HPDE6-E6E7 (cell line): ENCODE data around the gene BABAM1.

Experiments
- DNase-seq: peaks from one replicate; pipeline ENCODE4 v3.0.0; 2011; ENCODE audit warnings: missing footprints; ENCODE audit errors: extremely low spot score

BABAM1 gene

GRCh38 chr19:17321655-17322489 lies 54.6 kb downstream of the BABAM1 start:
- DNase-seq: no peak

DNA sequence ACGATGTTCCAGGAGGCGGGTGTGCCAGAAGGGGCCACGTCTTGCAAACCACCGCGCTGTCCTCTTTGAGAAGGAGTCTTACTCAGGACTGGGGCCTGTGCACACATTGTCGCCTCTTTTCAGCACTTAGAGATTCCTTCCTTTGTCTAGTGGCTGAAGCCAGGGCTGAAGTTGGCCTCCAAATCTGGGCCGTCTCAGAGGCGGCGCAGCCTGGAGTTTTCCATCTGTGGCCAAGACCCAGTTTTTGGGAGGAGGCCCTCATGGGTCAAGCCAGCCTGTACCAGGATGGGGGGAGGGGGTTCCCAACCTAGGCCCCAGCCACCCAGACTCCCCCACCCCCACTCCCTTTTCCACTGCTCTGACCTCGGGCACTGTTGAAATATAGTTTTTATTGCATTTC lies 55.6 kb downstream of the BABAM1 start:
- no peak for DNase-seq

DNA sequence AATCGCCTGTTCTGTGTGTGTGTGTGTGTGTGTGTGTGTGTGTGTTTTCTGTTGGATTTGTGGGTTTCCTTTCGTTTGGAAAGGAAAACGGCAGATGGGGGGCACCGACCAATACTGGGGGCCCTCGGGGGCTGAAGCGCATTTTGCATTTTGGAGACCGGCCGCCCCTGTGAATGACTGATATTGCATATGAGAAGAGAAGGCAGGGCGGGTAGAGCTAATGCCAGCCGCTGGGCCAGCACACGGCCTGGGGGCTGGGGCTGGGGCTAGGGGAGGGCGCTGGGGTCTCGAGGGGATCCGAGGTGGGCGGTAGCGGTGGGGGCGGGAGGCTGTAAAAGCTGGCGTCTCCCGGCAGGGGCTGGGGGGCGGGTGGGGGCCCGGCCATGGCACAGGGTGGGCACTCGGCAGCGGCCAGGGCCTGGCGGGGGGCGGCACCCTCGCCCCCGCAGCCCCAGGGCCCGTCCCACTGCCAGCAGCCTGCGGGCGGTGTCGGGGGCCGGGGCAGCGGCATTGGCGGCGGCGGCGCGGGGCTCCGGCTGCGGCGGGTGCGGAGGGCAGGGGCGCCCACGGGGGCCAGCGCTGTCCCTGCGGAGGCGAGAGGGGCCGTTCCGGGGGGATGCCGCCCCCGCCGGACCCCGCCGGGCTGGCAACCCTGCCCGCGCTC lies 56.2 kb downstream of the BABAM1 start:
- no peak for DNase-seq

GRCh38 chr19:17323964-17324332 lies 56.7 kb downstream of the BABAM1 start:
- no peak for DNase-seq

DNA sequence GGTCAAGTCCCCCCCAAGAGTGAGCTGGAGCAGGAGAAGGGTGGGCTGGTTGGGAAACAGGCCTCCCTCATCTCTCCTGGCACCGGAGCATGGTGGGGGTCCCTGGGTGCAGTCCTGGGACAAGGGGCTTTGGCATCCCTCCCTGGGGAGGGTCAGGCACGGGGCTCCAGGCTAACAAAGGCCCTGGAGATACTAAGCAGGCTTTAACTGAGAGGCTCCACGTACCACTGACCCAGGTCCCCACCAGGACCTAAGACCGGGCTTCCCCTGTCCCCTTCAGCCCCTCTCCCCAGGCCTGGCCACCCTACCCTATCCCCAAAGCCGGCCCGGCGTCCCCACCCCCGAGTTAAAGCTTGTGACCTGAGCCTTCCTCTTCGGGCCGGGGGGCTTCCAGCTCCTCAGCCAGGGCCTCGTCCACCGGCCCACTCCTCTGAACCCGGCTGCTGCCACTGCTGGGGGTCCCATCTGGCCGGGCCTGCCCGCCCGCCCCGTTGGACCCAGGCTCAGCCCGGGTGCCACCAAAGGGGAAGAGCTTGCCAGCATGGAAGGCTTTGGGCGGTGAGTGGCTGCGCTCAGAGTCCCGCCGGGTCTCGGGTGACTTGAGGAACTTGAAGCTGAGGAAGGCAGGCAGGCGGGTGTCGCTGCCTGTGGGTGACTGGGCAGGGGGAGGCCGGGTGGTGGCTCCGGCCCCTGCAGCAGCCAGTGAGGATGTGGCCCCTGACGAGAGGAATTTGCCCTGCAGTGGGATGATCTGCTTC lies 57.3 kb downstream of the BABAM1 start:
- no peak for DNase-seq

GRCh38 chr19:17325133-17325532 lies 57.9 kb downstream of the BABAM1 start:
- no peak for DNase-seq

DNA sequence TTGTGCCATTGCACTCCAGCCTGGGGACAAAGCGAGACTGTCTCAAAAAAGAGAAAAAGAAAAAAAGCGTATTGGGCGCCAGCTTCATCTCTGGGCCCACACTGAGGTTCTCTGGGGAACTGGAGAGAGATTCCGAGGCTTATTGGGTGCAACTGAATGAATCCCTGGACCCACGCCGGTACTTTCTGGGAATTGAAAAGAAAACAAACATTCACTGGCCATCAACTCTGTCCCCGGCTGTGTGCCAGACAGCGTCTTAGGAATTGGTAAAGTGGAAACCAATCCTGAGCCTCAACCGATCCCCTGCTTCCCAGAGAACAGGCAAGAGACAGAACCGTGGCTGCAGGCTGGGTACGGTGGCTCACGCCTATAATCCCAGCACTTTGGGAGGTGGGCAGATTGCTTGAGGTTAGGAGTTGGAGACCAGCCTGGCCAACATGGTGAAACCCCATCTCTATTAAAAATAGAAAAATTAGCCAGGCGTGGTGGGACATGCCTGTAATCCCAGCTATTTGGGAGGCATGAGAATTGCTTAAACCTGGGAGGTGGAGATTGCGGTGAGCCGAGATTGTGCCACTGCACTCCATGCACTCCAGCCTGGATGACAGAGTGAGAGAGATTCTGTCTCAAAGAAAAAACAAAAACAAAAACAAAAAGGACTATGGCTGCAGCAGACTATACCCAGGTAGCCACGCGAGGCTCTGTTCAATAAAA lies 58.8 kb downstream of the BABAM1 start:
- DNase-seq: no peak

DNA sequence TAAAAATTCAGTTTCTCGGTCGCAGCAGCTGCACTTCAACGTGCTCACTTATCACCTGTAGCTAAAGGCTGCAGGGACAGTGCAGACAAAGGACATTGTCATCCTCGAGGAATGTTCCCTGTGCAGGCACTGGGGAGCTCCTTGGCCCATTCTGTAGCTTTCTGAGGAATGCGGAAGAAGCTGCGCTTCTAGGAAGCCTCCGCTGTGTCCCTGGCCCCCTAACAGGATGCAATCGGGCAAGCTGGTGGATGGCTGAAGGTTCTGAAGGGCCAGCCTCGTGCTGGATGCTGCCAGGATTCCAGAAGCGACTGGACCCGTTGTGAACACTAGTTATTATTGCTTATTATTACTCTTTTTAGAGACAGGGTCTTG lies 59.3 kb downstream of the BABAM1 start:
- DNase-seq: no peak

- no peak for DNase-seq
These were observed 59.9 kb downstream of the BABAM1 start for GRCh38 chr19:17327068-17327653.

DNA sequence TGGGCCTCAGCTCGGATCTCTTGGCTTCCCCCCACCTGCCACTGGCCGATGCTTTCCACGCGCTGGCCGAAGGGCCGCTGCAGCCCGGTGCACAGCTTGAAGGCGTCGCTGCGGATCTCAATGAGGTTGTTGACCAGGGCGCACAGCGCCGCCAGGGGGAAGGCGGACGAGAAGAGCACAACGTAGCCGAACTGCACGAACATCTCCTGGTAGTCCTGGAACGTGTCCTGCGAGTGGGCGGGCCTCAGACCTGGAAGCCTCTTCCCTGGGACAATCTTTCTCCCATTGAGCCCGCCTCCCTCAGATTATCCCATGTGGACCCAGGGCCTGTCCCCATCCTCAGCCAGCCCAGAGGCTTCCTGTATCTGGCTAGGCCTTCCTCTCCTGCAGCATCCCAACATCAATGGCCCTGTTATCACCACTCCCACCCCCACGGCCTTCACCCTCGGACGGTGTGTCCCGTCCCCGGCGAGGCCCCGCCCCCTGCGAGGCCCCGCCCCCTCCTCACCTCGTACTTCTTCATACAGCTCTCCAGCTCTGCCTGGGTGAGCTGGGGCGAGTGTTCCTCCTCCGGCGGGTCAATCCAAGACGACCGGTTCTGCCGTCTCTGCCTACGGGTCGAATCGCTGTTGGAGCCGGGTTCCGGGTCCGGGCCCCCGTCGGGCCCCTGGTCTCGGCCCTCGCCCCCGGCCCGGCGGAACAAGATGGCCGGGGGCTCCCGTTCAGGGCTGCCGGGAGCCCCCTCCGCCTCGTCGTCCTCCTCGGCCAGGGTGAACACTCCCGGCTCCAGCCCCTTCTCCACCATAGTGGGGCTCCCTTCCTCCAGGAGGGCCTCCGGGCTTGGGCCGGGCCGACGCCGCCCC lies 60.6 kb downstream of the BABAM1 start:
- DNase-seq: no peak
